ENCODE measurements around the gene TCP11.
"Not testable (repeated sequence)": the region's sequence is repeated elsewhere in the genome, so short reads cannot be mapped to it uniquely, and the experiment has no call there.

Gene TCP11

DNA sequence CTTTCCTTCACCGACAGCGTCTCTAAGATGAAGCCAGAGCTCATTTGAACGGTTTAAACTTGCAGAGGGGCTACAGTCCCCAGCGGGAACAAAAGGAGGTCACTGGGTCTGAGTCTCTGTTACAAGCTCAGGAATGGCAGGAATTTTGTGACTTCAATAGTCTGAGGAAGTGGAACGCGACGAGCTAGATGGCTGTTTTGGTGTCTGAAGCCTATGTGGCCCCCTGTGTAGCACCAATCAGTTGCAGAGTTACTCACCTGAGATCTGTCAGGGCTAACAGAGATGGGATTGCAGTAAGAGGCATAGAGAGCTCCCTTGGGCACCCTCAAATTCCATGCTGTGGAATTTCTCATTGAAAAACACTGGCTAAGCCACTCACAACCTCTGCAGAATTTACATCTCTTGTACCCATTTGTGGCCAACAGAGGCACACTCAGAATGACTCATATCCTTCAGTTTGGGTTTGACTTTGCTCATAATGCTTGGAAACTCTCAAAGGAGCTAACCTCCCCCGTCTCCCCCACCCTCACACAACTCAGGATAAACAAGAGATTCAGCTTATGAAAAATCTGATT is 7.1 kb upstream of the TCP11 start:
- H3K27ac ChIP-seq, result no peak overlapping the region
- no peak for DNase-seq (ENCODE audit: low read depth, low spot score)

DNA sequence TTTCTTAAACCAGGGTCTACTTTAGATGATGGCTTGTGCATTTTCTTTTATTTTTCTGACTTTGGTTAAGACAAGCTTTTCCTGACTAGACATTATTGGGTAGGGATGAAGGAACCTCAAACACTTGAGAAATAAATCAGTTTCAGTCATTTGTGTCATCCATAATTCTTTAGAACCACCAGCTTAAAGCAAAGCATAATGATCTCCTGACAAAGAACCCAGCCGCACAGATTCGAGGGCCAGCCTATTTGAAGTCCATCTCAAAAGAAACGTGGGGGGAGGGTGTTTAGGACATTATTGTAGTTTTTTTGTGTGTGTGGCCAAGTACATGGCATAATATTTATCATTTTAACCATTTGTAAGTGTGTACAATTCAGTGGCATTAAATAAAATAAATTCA is 6.3 kb upstream of the TCP11 start:
- H3K27ac ChIP-seq, result no peak overlapping the region
- no peak for DNase-seq (ENCODE audit: low read depth, low spot score)

DNA sequence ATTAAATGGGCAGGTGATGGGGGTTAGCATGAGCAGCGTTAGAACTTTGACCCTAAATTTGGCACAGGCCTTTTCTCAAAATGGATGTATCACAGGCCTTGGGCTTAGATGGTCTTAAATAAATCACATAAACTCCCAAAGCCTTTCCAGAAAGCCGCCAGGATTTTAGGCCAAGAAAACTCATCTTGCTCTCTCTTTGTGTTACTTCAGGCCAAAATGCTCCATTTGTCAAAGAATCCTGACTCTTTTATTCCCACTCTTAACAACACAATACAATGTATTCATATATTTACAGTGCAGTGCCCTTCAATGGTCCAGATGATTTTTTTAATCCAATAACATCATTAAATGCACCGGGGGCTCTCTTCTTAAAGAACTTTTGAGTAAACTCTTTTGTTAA is 5.9 kb upstream of the TCP11 start:
- no peak overlapping the region for H3K27ac ChIP-seq
- no peak for DNase-seq (ENCODE audit: low read depth, low spot score)

DNA sequence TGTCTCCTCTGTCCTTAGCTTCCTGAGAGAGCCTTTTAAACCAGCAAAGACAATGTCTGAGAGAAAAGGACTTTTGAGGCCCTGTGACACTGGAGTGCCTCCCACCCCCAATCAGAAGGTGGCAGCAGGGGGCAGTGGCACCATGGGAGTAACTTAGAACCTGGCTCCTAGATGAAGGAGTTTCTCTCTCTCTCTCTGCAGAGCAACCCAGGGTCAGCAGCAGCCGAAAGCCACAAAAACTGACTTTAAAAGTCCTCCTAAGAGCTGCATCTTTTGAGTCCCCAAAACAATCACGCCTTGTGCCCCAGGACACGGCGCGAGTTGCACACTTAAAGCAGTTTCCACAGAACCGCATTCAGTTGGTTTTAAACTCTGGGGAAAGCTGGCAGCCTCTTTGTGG is 5.3 kb upstream of the TCP11 start:
- no peak for DNase-seq (ENCODE audit: low read depth, low spot score)
- H3K27ac ChIP-seq, result no peak overlapping the region

DNA sequence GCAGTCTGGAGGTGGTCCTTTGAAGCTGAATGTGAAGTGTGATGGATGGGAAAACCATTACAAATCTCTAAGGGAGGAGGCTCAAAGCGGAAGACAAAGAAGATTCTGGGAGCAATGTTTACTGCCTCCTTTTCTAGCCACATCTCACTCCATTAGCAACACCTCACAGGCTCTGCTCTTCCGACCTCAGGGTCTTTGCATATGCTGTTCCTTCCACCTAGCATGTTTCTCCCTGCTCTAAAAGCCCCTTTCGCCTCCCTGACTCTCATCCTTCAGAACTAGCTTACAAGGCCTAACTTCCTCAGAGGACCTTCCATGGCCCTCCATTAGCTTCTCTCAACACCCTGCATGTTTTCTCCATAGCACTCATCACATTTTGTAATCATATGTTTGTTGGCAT is 4.6 kb upstream of the TCP11 start:
- DNase-seq (ENCODE audit: low read depth, low spot score), result no peak
- no peak overlapping the region for H3K27ac ChIP-seq

DNA sequence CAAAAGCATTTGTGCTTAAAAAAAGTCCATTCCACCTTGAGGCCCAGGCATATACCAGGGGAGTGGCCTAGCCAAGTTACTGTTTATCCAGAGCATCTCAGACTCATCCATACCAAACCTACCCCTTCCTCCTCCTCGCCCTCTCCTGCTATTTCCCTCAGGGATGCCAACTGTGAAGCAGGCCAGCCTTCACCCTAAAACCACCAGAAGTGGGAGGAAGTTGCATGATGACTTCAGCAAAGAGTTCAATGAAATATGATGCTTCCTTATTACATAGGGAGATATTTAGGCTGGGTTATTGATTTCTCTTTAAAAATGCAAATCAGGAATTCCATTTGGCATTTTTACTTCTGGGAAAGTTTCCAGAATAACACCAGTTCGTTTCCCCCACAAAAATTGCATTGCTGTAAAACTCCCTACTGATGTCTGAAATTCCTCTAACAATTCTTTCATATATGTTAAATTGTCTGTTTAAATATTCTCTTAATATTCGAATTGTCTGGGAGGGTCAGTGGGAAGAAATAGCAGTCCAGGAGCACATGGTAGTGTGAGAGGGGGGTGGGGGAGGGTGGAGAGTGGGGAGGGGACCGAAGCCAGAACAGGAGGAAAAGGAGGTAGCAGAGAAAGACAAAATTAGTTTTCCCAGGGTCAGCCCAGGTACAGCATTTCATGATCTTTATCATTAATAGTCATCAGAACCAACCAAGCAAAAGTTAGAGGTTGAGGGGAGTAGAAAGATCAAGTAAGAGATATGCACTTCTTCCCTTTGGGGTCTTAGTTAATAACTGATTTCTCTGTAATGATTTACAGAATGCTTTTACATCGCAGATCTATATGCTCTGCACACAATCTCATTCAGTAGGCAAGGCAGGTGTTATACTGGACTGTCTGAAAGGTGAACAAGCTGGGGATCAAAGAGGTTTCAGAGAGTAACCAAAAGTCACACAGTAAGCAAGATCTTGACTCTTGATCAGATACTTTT is 1.7 kb upstream of the TCP11 start:
- DNase-seq (ENCODE audit: low read depth, low spot score), result no peak

DNA sequence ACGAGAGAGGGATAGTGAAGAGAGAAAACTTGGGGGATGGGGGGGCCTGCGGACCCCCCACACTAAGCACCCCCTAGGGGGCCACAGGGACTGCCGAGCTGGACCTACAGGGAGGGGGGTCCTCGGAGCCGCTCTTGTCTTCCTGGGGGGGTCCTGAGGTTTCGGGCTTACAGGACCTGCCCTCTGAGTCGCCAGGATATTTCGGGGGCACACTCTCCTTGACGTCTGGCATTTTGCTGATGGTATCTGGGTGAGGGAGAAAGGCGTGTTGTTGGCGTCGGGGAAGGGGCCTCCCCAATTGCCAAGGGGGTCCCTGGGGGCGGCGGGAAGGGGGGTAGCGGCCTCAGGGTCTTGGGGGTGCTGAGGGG is 516 bp downstream of the TCP11 start:
- DNase-seq (ENCODE audit: low read depth, low spot score), result no peak
- no peak overlapping the region for H3K27ac ChIP-seq

More for the DNA sequence above, 1.7 kb upstream of the TCP11 start:
- no peak overlapping the region for H3K27ac ChIP-seq

DNA sequence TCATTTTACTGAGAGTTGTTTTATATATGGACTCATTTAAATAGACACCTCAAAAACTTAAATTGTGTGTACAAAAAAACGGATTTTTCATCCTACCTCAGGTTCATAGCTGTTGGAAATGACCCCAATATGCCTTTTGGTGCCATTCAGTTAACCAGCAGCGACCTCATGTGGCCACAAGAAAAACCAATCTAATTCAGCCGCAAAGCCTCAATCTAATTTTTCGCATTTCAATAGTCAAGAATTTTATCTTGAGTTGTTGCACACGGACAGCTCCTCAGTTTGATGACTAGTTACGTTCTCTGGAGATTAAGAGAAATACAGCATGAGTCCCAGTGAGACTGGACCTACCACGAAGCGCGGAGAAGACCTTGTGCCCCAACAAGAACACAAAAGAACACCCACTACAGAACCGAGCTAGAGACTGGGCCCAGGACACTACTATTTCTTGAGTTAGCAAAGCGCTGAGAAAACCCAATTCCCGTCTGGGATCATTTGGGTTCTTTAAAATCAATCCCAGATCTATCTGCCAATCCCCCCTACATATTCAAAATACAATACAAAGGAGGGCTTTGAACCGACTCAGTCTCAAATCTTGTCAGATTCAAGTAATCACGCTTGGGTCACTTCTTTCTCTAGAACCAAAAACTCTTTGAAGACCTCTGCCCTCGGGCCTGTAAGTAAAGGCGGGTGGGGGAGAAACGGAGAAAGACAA is 1.1 kb downstream of the TCP11 start:
- H3K27ac ChIP-seq, result no peak overlapping the region
- no peak for DNase-seq (ENCODE audit: low read depth, low spot score)

DNA sequence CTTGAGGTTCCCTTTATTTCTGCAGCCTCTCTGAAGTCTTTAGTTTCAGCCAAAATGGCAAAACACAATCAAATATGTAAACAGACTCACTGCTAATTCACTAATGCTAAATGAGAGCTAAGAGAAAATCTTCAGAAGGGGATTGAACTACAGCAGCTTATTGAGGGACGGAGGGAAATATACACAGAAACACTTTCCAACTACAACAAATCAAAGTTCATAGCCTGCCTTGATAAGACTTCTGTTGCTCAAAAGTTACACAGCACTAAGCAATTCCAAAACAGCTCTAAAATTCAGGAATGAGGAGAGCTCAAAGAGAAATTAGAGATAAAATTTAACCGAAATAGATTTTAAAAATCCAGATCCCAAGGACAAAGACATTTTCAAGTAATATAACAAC is 1.7 kb downstream of the TCP11 start:
- H3K27ac ChIP-seq, result no peak overlapping the region
- no peak for DNase-seq (ENCODE audit: low read depth, low spot score)

DNA sequence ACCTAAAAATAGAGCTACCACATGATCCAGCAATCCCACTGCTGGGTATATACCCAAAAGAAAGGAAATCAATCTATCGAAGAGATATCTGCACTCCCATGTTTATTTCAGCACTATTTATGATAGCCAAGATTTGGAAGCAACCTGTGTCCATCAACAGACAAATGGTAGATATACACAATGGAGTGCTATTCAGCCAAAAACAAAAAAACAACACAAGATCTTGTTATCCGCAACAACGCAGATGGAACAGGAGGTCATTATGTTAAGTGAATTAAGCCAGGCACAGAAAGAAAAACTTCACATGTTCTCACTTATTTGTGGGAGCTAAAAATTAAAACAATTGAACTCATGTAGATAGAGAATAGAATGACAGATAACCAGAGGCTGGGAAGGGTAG is 2.9 kb downstream of the TCP11 start:
- H3K27ac ChIP-seq; DNase-seq (ENCODE audit: low read depth, low spot score): not testable (repeated sequence)

DNA sequence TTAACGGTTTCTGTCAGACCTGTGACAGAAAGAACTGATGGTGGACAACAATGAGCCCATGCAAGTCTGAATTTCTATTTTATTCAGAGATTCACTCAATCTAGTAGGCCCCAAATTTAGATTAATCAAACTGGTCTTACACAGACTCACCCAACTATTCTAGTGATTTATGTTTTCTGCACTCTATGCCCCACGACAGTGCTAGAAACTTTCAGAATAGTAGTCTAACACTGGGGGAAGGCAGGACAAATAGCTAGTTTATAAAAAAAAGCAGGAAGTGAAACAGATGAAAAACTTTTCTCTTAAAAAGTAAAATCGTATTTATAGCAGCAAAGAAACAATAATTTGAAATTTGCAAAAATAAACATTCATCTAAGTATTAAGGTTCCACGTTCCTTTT is 5.0 kb downstream of the TCP11 start:
- DNase-seq (ENCODE audit: low read depth, low spot score), result no peak
- no peak overlapping the region for H3K27ac ChIP-seq

DNA sequence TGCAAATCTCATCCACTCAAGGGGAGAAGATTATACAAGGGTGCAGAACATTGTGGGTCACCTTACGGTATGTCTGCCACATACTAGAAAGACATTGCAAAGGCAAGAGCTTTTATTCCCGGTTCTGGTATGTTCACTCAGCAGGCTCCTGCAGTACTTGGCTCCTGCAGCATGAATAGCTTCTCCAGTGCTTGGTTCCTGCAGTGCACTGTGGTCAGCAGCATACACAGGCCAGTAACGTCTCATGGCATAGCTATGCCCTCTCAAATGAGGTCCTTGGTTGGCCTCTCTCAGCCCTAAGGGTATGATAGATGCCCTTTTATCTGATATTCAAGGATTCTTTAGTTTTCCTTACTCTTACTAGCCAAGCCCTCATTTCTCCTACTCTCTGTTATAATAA is 12.6 kb downstream of the TCP11 start:
- no peak for DNase-seq (ENCODE audit: low read depth, low spot score)
- H3K27ac ChIP-seq, result no peak overlapping the region

DNA sequence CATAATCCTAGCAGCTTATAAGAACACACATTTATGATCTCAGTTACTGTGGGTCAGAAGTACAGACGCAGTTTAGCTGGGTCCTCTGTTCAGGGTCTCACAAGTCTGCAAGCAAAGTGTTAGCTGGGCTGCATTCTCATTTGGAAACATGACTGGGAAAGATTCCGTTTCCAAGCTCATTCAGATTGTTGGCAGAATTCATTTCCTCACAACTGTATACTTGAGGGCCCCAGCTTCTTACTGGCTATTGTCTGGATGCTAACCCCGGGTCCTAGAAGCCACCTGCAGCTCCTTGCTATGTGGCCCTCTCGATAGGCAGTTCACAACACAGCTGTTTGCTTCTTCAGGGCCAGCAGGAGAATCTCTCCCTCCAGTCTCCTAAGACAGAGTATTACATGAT is 13.1 kb downstream of the TCP11 start:
- H3K27ac ChIP-seq, result no peak overlapping the region
- no peak for DNase-seq (ENCODE audit: low read depth, low spot score)

DNA sequence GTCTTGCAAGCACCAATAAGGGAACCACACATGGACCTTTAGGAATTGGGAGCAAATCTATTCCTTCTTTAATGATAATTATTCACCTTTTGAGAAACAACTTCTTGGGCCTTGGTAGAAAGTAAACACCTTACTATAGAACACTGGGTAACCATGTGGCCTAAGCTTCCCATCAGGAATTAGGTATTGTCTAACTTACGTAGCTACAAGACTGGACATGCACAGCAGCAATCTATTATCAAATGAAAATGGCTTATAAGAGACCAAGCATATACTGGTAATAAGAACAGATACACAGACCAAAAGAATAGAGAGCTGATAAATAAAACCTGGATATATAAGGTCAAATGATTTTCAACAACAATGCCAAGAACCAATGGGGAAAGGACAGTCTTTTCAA is 16.8 kb downstream of the TCP11 start:
- no peak overlapping the region for H3K27ac ChIP-seq

DNA sequence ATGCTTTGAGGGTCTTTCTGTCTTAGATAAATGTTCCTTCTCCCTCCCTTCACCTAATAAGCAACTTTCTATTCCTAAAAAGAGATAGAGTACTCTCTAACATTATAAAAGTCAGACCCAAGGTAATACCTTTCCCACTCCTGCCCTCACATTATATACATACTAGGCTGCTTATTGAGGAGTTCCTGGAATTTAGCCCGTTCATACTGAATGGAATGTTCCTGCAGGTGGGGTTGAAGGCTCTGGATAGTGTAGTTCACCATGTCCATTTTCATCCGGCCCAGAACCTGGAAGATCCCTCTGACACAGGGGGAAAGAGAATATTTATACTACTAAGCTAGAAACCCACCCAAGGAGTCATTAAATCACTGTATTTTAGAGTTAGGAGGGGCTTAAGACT is 20.4 kb downstream of the TCP11 start:
- DNase-seq (ENCODE audit: low read depth, low spot score), result no peak
- H3K27ac ChIP-seq, result peak overlapping the region; percentile 42

More for the DNA sequence above, 16.8 kb downstream of the TCP11 start:
- DNase-seq (ENCODE audit: low read depth, low spot score), result no peak

DNA sequence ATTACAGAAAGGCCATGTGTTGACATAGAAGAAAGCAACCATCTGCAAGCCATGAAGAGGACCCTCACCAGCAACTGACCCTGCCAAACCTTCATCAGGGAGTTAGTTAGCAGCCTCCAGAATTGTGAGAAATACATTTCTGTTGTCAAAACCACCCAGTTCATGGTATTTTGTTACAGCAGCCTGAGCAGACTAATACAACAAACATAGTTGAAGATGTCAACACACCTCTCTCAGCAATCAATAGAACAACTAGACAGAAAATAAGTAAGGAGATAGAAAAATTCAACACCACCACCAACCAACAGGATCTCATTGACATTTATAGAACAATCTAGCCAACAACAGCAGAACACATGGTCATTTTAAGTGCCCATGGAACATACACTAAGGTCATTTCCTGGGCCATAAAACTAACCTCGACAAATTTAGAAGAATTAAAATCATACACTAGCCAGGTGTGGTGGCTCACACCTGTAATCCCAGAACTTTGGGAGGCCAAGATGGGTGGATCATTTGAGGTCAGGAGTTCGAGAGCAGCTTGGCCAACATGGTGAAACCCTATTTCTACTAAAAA is 32.7 kb downstream of the TCP11 start:
- no peak overlapping the region for H3K27ac ChIP-seq
- no peak for DNase-seq (ENCODE audit: low read depth, low spot score)

DNA sequence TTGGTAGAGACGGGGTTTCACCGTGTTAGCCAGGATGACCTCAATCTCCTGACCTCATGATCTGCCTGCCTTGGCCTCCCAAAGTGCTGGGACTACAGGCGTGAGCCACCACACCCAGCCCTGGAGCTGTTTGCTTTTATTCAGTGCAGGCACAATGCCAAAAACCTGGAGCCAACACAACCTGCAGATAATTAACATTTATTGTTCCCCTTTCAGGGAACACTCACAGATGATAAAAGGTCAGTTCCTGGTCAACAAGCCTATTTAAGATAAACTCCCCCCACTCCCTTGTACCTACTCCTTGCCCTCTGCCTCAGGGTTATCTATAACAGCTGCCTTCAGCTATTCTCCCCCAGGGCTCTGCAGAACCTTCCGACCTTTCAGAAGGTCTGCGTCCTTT is 33.4 kb downstream of the TCP11 start:
- H3K27ac ChIP-seq; DNase-seq (ENCODE audit: low read depth, low spot score): not testable (repeated sequence)

DNA sequence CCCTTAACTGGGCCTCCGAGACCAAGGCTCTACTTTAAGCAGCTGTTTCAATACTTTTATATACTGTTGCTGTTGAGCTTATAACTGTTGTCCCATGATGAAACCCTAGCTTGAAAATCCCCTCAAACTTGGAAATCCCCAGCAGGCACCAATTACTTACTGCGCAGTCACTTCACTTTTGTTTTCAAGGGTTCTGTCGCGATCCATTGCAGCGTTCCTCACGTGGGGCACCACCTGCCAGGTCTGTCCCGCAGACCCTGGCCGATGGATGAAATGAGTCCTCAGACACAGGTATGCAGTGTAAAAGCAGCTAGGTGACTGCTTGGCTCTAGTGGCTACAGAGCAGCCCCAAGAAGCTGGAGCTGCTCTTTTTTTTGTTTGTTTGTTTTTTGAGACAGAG is 33.9 kb downstream of the TCP11 start:
- H3K27ac ChIP-seq; DNase-seq (ENCODE audit: low read depth, low spot score): not testable (repeated sequence)

DNA sequence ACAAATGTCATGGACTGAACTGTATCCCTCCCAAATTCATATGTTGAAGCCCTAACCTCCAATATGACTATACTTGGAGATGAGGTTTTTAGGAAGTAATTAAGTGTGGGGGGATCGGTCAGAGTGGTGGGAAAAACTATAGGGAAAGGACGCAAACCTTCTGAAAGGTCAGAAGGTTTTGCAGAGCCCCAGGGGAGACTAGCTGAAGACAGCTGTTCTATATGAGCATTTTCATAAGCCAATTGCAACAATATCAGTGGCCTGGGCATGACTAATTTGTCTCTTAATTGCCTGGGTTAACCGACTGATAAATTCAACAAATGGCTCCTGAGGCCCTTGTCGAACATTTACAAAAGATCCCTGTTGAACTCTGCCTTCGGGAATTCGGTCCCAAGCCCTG is 35.1 kb downstream of the TCP11 start:
- H3K27ac ChIP-seq; DNase-seq (ENCODE audit: low read depth, low spot score): not testable (repeated sequence)

DNA sequence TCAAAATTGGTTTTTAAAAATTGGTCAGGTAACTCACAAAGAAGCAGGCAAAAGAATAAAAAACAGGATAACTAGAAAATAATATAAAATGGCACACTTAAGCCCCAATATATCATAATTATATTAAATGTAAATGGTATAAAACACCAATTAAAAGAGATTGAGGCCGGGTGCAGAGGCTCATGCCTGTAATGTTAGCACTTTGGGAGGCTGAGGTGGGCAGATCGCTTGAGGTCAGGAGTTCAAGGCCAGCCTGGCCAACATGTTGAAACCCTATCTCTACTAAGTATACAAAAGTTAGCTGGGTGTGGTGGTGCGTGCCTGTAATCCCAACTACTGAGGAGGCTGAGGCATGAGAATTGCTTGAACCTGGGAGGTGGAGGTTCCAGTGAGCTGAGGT is 36.1 kb downstream of the TCP11 start:
- H3K27ac ChIP-seq, result no peak overlapping the region
- no peak for DNase-seq (ENCODE audit: low read depth, low spot score)

DNA sequence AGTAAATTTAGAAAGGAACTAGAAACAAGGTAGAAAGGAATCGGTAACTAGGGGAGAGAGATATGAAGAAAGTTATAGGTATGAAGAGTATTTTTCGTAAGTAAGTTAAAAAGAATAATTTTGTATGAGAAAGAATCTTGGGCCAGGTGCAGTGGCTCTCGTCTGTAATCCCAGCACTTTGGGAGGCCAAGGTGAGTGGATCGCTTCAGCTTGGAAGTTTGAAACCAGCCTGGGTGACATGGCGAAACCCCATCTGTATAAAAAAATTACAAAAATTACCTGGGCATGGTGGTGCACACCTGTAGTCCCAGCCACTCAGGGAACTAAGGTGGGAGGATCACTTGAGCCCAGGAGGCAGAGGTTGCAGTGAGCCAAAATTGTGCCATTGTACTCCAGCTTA is 42.0 kb downstream of the TCP11 start:
- H3K27ac ChIP-seq, result no peak overlapping the region
- no peak for DNase-seq (ENCODE audit: low read depth, low spot score)

Data from epithelial cell of prostate (primary cell).